Glomerular visceral epithelial cell (primary cell): ENCODE data around the gene NOP9.

ENCODE experiments used
- DNase-seq: peaks from one replicate; pipeline ENCODE4 v3.0.0-alpha.2; 2016; ENCODE audit errors: extremely low spot score

Gene NOP9

GRCh38 chr14:24299255-24300191, at the start of gene NOP9, which contains the start of gene DHRS1:
NOP9 (plus strand) TSS chr14:24299850; CDS start chr14:24299955, 105 bp downstream.
DHRS1 (minus strand) TSS chr14:24299780; CDS start chr14:24299106, 674 bp downstream.
- DNase-seq: peak; percentile 87

GRCh38 chr14:24250354-24250753, 49.3 kb upstream of the NOP9 start:
- DNase-seq: no peak

GRCh38 chr14:24251880-24252288, 47.8 kb upstream of the NOP9 start:
- peak; percentile 63 for DNase-seq

GRCh38 chr14:24252289-24253124, 47.1 kb upstream of the NOP9 start:
- no peak for DNase-seq

- no peak for DNase-seq
Observed at GRCh38 chr14:24253936-24254335, 45.7 kb upstream of the NOP9 start.

- DNase-seq: no peak
Observed at GRCh38 chr14:24254630-24255392, 44.8 kb upstream of the NOP9 start.

- DNase-seq: no peak
Observed at GRCh38 chr14:24255438-24255837, 44.2 kb upstream of the NOP9 start.

GRCh38 chr14:24255931-24256711, 43.5 kb upstream of the NOP9 start:
- DNase-seq: no peak

- no peak for DNase-seq
Observed at GRCh38 chr14:24256960-24257359, 42.7 kb upstream of the NOP9 start.

- no peak for DNase-seq
Observed at GRCh38 chr14:24258119-24258518, 41.5 kb upstream of the NOP9 start.

GRCh38 chr14:24258548-24259265, 40.9 kb upstream of the NOP9 start:
- no peak for DNase-seq

GRCh38 chr14:24259282-24260025, 40.2 kb upstream of the NOP9 start:
- peak; percentile 30 for DNase-seq

- DNase-seq: no peak
Observed at GRCh38 chr14:24260026-24260779, 39.4 kb upstream of the NOP9 start.

- no peak for DNase-seq
Observed at GRCh38 chr14:24260780-24261157, 38.9 kb upstream of the NOP9 start.

GRCh38 chr14:24261256-24261968, 38.2 kb upstream of the NOP9 start:
- DNase-seq: no peak

GRCh38 chr14:24261969-24262327, 37.7 kb upstream of the NOP9 start:
- DNase-seq: no peak

- DNase-seq: no peak
Observed at GRCh38 chr14:24262821-24263733, 36.6 kb upstream of the NOP9 start, which contains the start of gene TGM1. TGM1 (minus strand) TSS chr14:24263177; CDS start chr14:24262352, 825 bp downstream.
